Kasumi-1 (cell line): ENCODE data around the gene RBP5.

ENCODE experiments used
- DNase-seq, 2 experiments: peaks; one replicate each; lab custom pipeline; 2025; lab: John Stamatoyannopoulos, UW

RBP5 gene

DNA sequence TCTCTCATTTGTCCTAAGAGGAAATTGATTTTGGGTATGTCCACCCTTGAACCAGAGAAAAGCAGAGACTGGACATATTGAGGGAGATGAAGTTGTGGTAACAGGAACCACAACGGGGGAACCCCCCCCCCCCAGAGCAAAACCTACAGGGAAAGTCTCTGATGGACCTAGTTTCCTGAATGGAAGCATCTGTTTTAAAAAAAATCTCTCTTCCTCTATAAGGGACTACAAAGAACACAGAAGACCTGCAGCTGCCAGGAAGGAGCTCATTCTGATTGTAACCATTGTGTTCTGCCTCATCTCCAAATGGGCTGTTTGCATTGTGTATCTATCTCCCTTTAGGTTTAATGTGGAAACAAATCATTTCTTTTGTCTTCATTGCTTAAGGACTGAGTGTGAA, 54.7 kb downstream of the RBP5 start:
- peak in 1 of 2 experiments; percentile 0 for DNase-seq
